Stimulated activated memory B cell treated with anti-CD40 and anti-IgM and Interleukin-4, amounts not matched to agents 10 μg/mL and 1 μg/mL and 100 μg/mL, for 72 hours (primary cell): ENCODE data around the gene PDLIM1.
A peak's percentile ranks its signal among the peaks of the same experiment; 100 is the strongest.

Experiments used
- ATAC-seq: fragments of 150-1000 bp; cut with Tn5 transposase; 2 replicates; pipeline ENCODE4 v1.10.0; 2021
- H3K27ac Mint-ChIP-seq: one replicate; pipeline ENCODE4 v1.8.0; 2022; ENCODE audit warnings: mild to moderate bottlenecking, mixed read lengths
- H3K27me3 Mint-ChIP-seq: one replicate; pipeline ENCODE4 v1.8.0; 2022; ENCODE audit warnings: mixed read lengths
- H3K36me3 Mint-ChIP-seq: one replicate; pipeline ENCODE4 v1.8.0; 2022; ENCODE audit warnings: mixed read lengths
- H3K4me1 Mint-ChIP-seq: one replicate; pipeline ENCODE4 v1.8.0; 2022; ENCODE audit warnings: mixed read lengths
- H3K4me3 Mint-ChIP-seq: one replicate; pipeline ENCODE4 v1.8.0; 2022; ENCODE audit warnings: mild to moderate bottlenecking, moderate library complexity, mixed read lengths
- H3K9me3 Mint-ChIP-seq: one replicate; pipeline ENCODE4 v1.8.0; 2022; ENCODE audit warnings: mixed read lengths

The PDLIM1 gene

GRCh38 chr10:95284807-95285206, 6.0 kb downstream of the PDLIM1 start:
- Mint-ChIP-seq H3K4me3 (no peak overlapping the region), H3K27me3 (no peaks in the 10 kb centered on the region), H3K36me3 (no peaks in the 10 kb centered on the region), H3K4me1 (peaks cover 88% of the 10 kb centered on the region), H3K9me3 (no peaks in the 10 kb centered on the region), H3K27ac (peak overlapping the region; percentile 74)
- ATAC-seq = no peak

- Mint-ChIP-seq H3K9me3 (no peaks in the 10 kb centered on the region), H3K4me3 (no peak overlapping the region), H3K27me3 (no peaks in the 10 kb centered on the region), H3K27ac (no peak overlapping the region), H3K4me1 (peaks cover 87% of the 10 kb centered on the region), H3K36me3 (no peaks in the 10 kb centered on the region)
- no peak for ATAC-seq
These were observed 8.7 kb downstream of the PDLIM1 start for GRCh38 chr10:95282107-95282506.

GRCh38 chr10:95281206-95281605, 9.6 kb downstream of the PDLIM1 start:
- Mint-ChIP-seq H3K9me3 (no peaks in the 10 kb centered on the region), H3K4me3 (no peak overlapping the region), H3K4me1 (peaks cover 87% of the 10 kb centered on the region), H3K36me3 (no peaks in the 10 kb centered on the region), H3K27ac (peak overlapping the region; percentile 32), H3K27me3 (no peaks in the 10 kb centered on the region)
- no peak for ATAC-seq

- no peak overlapping the region for H3K4me3 Mint-ChIP-seq
- H3K4me1 Mint-ChIP-seq = peaks cover 87% of the 10 kb centered on the region
- peak overlapping the region; percentile 32 for H3K27ac Mint-ChIP-seq
- no peak for ATAC-seq
- no peaks in the 10 kb centered on the region for H3K27me3 Mint-ChIP-seq
- no peaks in the 10 kb centered on the region for H3K36me3 Mint-ChIP-seq
- H3K9me3 Mint-ChIP-seq = no peaks in the 10 kb centered on the region
These were observed 10.2 kb downstream of the PDLIM1 start for GRCh38 chr10:95280637-95281036.

GRCh38 chr10:95279042-95279820, 11.6 kb downstream of the PDLIM1 start:
- Mint-ChIP-seq H3K27ac (peak overlapping the region; percentile 65), H3K4me3 (no peak overlapping the region), H3K9me3 (no peaks in the 10 kb centered on the region), H3K36me3 (peaks cover 6% of the 10 kb centered on the region), H3K4me1 (peaks cover 83% of the 10 kb centered on the region), H3K27me3 (no peaks in the 10 kb centered on the region)
- ATAC-seq = no peak

GRCh38 chr10:95278061-95278988, 12.5 kb downstream of the PDLIM1 start:
- Mint-ChIP-seq H3K4me1 (peaks cover 83% of the 10 kb centered on the region), H3K27me3 (no peaks in the 10 kb centered on the region), H3K9me3 (no peaks in the 10 kb centered on the region), H3K4me3 (no peak overlapping the region), H3K36me3 (peaks cover 15% of the 10 kb centered on the region), H3K27ac (peak overlapping the region; percentile 65)
- no peak for ATAC-seq

GRCh38 chr10:95277614-95278013, 13.2 kb downstream of the PDLIM1 start:
- Mint-ChIP-seq H3K27me3 (no peaks in the 10 kb centered on the region), H3K27ac (peak overlapping the region; percentile 65), H3K4me3 (no peak overlapping the region), H3K4me1 (peaks cover 77% of the 10 kb centered on the region), H3K9me3 (no peaks in the 10 kb centered on the region), H3K36me3 (peaks cover 15% of the 10 kb centered on the region)
- no peak for ATAC-seq

- peak overlapping the region; percentile 65 for H3K27ac Mint-ChIP-seq
- H3K27me3 Mint-ChIP-seq = no peaks in the 10 kb centered on the region
- peaks cover 73% of the 10 kb centered on the region for H3K4me1 Mint-ChIP-seq
- ATAC-seq = no peak
- no peaks in the 10 kb centered on the region for H3K9me3 Mint-ChIP-seq
- peaks cover 15% of the 10 kb centered on the region for H3K36me3 Mint-ChIP-seq
- no peak overlapping the region for H3K4me3 Mint-ChIP-seq
These were observed 13.6 kb downstream of the PDLIM1 start for GRCh38 chr10:95277201-95277570.

GRCh38 chr10:95276367-95277200, 14.2 kb downstream of the PDLIM1 start:
- Mint-ChIP-seq H3K4me3 (no peak overlapping the region), H3K36me3 (peaks cover 15% of the 10 kb centered on the region), H3K9me3 (no peaks in the 10 kb centered on the region), H3K27me3 (no peaks in the 10 kb centered on the region), H3K4me1 (peaks cover 67% of the 10 kb centered on the region), H3K27ac (peak overlapping the region; percentile 65)
- peak; percentile 53 for ATAC-seq

- Mint-ChIP-seq H3K36me3 (peaks cover 15% of the 10 kb centered on the region), H3K4me3 (no peak overlapping the region), H3K27me3 (no peaks in the 10 kb centered on the region), H3K9me3 (no peaks in the 10 kb centered on the region), H3K27ac (peak overlapping the region; percentile 63), H3K4me1 (peaks cover 60% of the 10 kb centered on the region)
- ATAC-seq = no peak
These were observed 15.0 kb downstream of the PDLIM1 start for GRCh38 chr10:95275726-95276366.

GRCh38 chr10:95273393-95274312, 17.1 kb downstream of the PDLIM1 start:
- H3K9me3 Mint-ChIP-seq = no peaks in the 10 kb centered on the region
- H3K4me1 Mint-ChIP-seq = peaks cover 51% of the 10 kb centered on the region
- no peaks in the 10 kb centered on the region for H3K27me3 Mint-ChIP-seq
- H3K36me3 Mint-ChIP-seq = peaks cover 32% of the 10 kb centered on the region
- no peak for ATAC-seq
- H3K4me3 Mint-ChIP-seq = no peak overlapping the region
- peak overlapping the region; percentile 63 for H3K27ac Mint-ChIP-seq

GRCh38 chr10:95268438-95268837, 22.4 kb downstream of the PDLIM1 start:
- peak overlapping the region; percentile 22 for H3K27ac Mint-ChIP-seq
- no peaks in the 10 kb centered on the region for H3K27me3 Mint-ChIP-seq
- peaks cover 41% of the 10 kb centered on the region for H3K36me3 Mint-ChIP-seq
- no peaks in the 10 kb centered on the region for H3K9me3 Mint-ChIP-seq
- ATAC-seq = no peak
- peaks cover 39% of the 10 kb centered on the region for H3K4me1 Mint-ChIP-seq
- H3K4me3 Mint-ChIP-seq = no peak overlapping the region

- peaks cover 50% of the 10 kb centered on the region for H3K36me3 Mint-ChIP-seq
- H3K9me3 Mint-ChIP-seq = no peaks in the 10 kb centered on the region
- no peak for ATAC-seq
- H3K27ac Mint-ChIP-seq = peak overlapping the region; percentile 87
- H3K27me3 Mint-ChIP-seq = no peaks in the 10 kb centered on the region
- H3K4me1 Mint-ChIP-seq = peaks cover 44% of the 10 kb centered on the region
- no peak overlapping the region for H3K4me3 Mint-ChIP-seq
These were observed 23.6 kb downstream of the PDLIM1 start for GRCh38 chr10:95267251-95267650.

GRCh38 chr10:95266674-95267095, 24.1 kb downstream of the PDLIM1 start:
- Mint-ChIP-seq H3K9me3 (no peaks in the 10 kb centered on the region), H3K27ac (peak overlapping the region; percentile 87), H3K4me1 (peaks cover 44% of the 10 kb centered on the region), H3K36me3 (peaks cover 56% of the 10 kb centered on the region), H3K27me3 (no peaks in the 10 kb centered on the region), H3K4me3 (no peak overlapping the region)
- ATAC-seq = peak; percentile 93
